Right lobe of liver (tissue), 4 donors: ENCODE measurements around the gene LIMS1.
"Not testable (repeated sequence)": the region's sequence is repeated elsewhere in the genome, so short reads cannot be mapped to it uniquely, and the experiment has no call there.

Experiments
- CTCF ChIP-seq, 4 donors: fragments of 200-600 bp in 3 of 4; fragments of 450-650 bp in 1 of 4; IDR thresholded peaks; one replicate each; pipeline versions ENCODE4 v1.5.1 to v1.8.0; 2016 to 2022; ENCODE audit warnings: antibody characterized with exemption in 4 of 4, mild to moderate bottlenecking in 2 of 4
- POLR2A ChIP-seq: fragments of 450-650 bp; IDR thresholded peaks from one replicate; pipeline ENCODE4 v1.6.1; 2017; ENCODE audit warnings: antibody characterized with exemption, mild to moderate bottlenecking
- donor health status: DM: no; HTN: no; CAD: no.
- donor health status: DM: no; HTN: no; CAD: no.
- donor health status: DM: no; HTN: yes; CAD: no.

GRCh38 chr2:108716971-108717370 lies 182.7 kb downstream of the LIMS1 start:
- not testable (repeated sequence) for TF ChIP-seq CTCF (IDR thresholded peaks at IDR 0.05); POLR2A
